Panc1 (cell line): ENCODE measurements around the gene CNGA1. TPM values are rescaled to one million over a fixed set of nuclear protein-coding genes. Genes with fewer than 3 reads are reported as not detected.

ENCODE experiments used
- ATAC-seq: fragments of 200-7000 bp; cut with Tn5 transposase; 2 replicates; pipeline ENCODE4 v1.9.1; 2020; ENCODE audit warnings: mild to moderate bottlenecking, moderate library complexity
- BruUV-seq: library from RNA; stranded (reverse); fragments of 400-500 nt; replicated peaks from 2 replicates; lab custom pipeline; 2021; lab: Mats Ljungman, UMichigan
- CTCF ChIA-PET: fragments of 300-600 bp; sonication (Branson Sonifier 250); formaldehyde crosslinking; loops from one replicate; lab custom pipeline; 2022; ENCODE audit warnings: antibody characterized with exemption; lab: Charles Lee
- POLR2A ChIA-PET: fragments of 300-600 bp; sonication (Branson Sonifier 250); formaldehyde crosslinking; loops from one replicate; lab custom pipeline; 2022; ENCODE audit warnings: antibody characterized with exemption; lab: Charles Lee
- DNase-seq: peaks from one replicate; pipeline ENCODE4 v3.0.0-alpha.2; 2010; ENCODE audit warnings: low read depth, low spot score
- H3K27ac ChIP-seq: 2 replicates; pipeline ENCODE4 v1.5.1; 2011; ENCODE audit warnings: mild to moderate bottlenecking, low read length, inconsistent platforms
- H3K27me3 ChIP-seq: fragments of 200-500 bp; sonication (Bioruptor generic); 2 replicates; pipeline ENCODE4 v1.6.0; 2014; ENCODE audit warnings: low read length, inconsistent platforms; ENCODE audit not compliant: control insufficient read depth, insufficient read depth
- H3K36me3 ChIP-seq: fragments of 200-500 bp; sonication (Bioruptor generic); 2 replicates; pipeline ENCODE4 v1.5.1; 2014; ENCODE audit warnings: inconsistent platforms, mild to moderate bottlenecking, low read length, moderate library complexity; ENCODE audit not compliant: control insufficient read depth, insufficient read depth
- H3K4me1 ChIP-seq: 2 replicates; pipeline ENCODE4 v1.5.1; 2011; ENCODE audit warnings: inconsistent platforms, mild to moderate bottlenecking, low read length, moderate library complexity; ENCODE audit not compliant: control insufficient read depth, insufficient read depth
- H3K4me3 ChIP-seq, 2 experiments: 2 replicates each; pipeline ENCODE4 v1.5.1; 2011 to 2012; ENCODE audit warnings: low read depth in 2 of 2, low read length in 2 of 2, mild to moderate bottlenecking in 2 of 2, inconsistent platforms in 1 of 2, moderate library complexity in 1 of 2
- H3K9me3 ChIP-seq: fragments of 200-500 bp; sonication (Bioruptor generic); 2 replicates; pipeline ENCODE4 v1.5.1; 2014; ENCODE audit warnings: low read depth, mild to moderate bottlenecking, inconsistent platforms, low read length, moderate library complexity; ENCODE audit not compliant: control insufficient read depth, insufficient read depth
- POLR2AphosphoS5 ChIP-seq: IDR thresholded peaks from 2 replicates; pipeline ENCODE4 v1.6.1; 2012; ENCODE audit warnings: mild to moderate bottlenecking, low read depth, low read length, moderate library complexity
- REST ChIP-seq, 2 experiments: IDR thresholded peaks; 2 replicates each; pipeline ENCODE4 v1.6.1; 2011 to 2012; ENCODE audit warnings: low read depth in 2 of 2, control low read depth in 1 of 2, low read length in 1 of 2, mild to moderate bottlenecking in 1 of 2, moderate library complexity in 1 of 2; ENCODE audit not compliant: insufficient read depth in 1 of 2
- SIN3A ChIP-seq: IDR thresholded peaks from 2 replicates; pipeline ENCODE4 v1.6.1; 2012; ENCODE audit warnings: low read depth, mild to moderate bottlenecking, low read length, moderate library complexity, borderline replicate concordance; ENCODE audit not compliant: insufficient read depth
- TCF7L2 ChIP-seq: IDR thresholded peaks from 2 replicates; pipeline ENCODE4 v1.6.1; 2011; ENCODE audit warnings: mild to moderate bottlenecking, low read depth, low read length, inconsistent platforms
- in situ Hi-C: cut with HindIII; loops from 2 replicates; pipeline ENCODE4 v1.10.0; 2016; ENCODE audit warnings: low sequenced_read_pairs, low pct_unique_long_range_greater_than_20kb
- intact Hi-C: fragments of 100-400 bp; cut with micrococcal nuclease; formaldehyde crosslinking; loops from one replicate; pipeline ENCODE4 v1.10.0; 2022; ENCODE audit not compliant: unreplicated experiment
- total RNA-seq: library from RNA; stranded (reverse); gene quantifications from one replicate; pipeline ENCODE4 v1.2.1, GENCODE V29; 2021; ENCODE audit not compliant: unreplicated experiment
- TF ChIP-seq, protein P1 (sequence below): fragments of 450-650 bp; IDR thresholded peaks from 2 replicates; pipeline ENCODE4 v1.5.1; 2017; ENCODE audit warnings: mild to moderate bottlenecking

Gene CNGA1
- total RNA-seq, 1 experiment from 2014 or later = 0.23 TPM

DNA sequence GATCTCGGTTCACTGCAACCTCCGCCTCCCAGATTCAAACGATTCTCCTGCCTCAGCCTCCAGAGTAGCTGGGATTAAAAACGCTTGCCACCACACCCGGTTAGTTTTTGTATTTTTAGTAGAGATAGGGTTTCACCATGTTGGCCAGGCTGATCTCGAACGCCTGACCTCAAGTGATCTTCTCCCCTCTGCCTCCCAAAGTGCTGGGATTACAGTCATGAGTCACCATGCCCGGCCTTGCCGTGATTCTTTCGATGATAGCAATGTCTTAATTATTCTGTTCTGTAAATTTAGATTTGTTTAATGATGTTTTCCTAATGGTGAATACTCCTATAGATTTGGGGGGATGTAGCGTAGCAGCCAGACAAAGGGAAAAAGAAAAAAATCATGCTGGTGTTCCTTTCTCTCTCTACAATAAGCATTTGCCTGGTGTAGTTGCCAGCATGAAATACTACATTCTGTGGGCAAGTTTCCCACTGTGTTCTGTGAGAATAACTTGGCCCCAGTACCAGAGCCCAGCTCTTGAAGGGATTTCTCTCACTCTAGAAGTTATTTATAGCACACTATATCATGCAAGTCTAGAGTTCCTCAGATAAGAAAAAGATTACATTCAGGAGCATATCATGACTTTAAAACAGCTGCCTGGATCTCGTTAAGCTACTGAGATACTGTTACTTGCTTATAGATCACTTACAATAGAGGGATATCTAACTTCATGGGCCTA lies 15.5 kb upstream of the CNGA1 start:
- H3K9me3 ChIP-seq = no peaks in the 10 kb centered on the region
- ChIA-PET CTCF (no interaction called here), POLR2A (no interaction called here)
- H3K4me3 ChIP-seq = no peak overlapping the region
- H3K27ac ChIP-seq = no peak overlapping the region
- in situ Hi-C loops (no loop called here), intact Hi-C loops (no loop called here)
- no peak for DNase-seq
- H3K27me3 ChIP-seq = no peaks in the 10 kb centered on the region
- no peak for ATAC-seq
- no peaks in the 10 kb centered on the region for H3K4me1 ChIP-seq
- BruUV-seq = no TSS peak
- TF ChIP-seq POLR2AphosphoS5 (no peak), TCF7L2 (no peak), REST (IDR thresholded peaks at IDR 0.05; ENCODE audit: insufficient read depth in 1 of 2, low read depth in 2 of 2, low read length in 1 of 2) (no peak), SIN3A (no peak)
- TF ChIP-seq, protein P1, sequence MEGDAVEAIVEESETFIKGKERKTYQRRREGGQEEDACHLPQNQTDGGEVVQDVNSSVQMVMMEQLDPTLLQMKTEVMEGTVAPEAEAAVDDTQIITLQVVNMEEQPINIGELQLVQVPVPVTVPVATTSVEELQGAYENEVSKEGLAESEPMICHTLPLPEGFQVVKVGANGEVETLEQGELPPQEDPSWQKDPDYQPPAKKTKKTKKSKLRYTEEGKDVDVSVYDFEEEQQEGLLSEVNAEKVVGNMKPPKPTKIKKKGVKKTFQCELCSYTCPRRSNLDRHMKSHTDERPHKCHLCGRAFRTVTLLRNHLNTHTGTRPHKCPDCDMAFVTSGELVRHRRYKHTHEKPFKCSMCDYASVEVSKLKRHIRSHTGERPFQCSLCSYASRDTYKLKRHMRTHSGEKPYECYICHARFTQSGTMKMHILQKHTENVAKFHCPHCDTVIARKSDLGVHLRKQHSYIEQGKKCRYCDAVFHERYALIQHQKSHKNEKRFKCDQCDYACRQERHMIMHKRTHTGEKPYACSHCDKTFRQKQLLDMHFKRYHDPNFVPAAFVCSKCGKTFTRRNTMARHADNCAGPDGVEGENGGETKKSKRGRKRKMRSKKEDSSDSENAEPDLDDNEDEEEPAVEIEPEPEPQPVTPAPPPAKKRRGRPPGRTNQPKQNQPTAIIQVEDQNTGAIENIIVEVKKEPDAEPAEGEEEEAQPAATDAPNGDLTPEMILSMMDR = no peak
- no peaks in the 10 kb centered on the region for H3K36me3 ChIP-seq

- in situ Hi-C loops = no loop called here
- CTCF ChIA-PET = no interaction called here
Measured at GRCh38 chr4:48030470-48030869, 14.0 kb upstream of the CNGA1 start.

More at GRCh38 chr4:48030470-48030869, 14.0 kb upstream of the CNGA1 start:
- Histone ChIP-seq H3K9me3 (no peaks in the 10 kb centered on the region), H3K4me3 (no peak overlapping the region), H3K4me1 (no peaks in the 10 kb centered on the region), H3K27me3 (no peaks in the 10 kb centered on the region), H3K27ac (no peak overlapping the region), H3K36me3 (no peaks in the 10 kb centered on the region)
- TF ChIP-seq REST (IDR thresholded peaks at IDR 0.05; ENCODE audit: insufficient read depth in 1 of 2, low read depth in 2 of 2, low read length in 1 of 2) (no peak), TCF7L2 (no peak), POLR2AphosphoS5 (no peak), SIN3A (no peak)
- TF ChIP-seq, protein P1 = no peak
- POLR2A ChIA-PET = no interaction called here
- BruUV-seq = no TSS peak
- ATAC-seq (no peak), DNase-seq (no peak)
- intact Hi-C loops = no loop called here
